H1 (cell line): ENCODE results near the gene C11orf98. TPM values are rescaled to one million over a fixed set of nuclear protein-coding genes. Genes with fewer than 3 reads are reported as not detected.

ENCODE experiments used
- CTCF ChIA-PET: fragments of 300-600 bp; sonication (Branson Sonifier 250); formaldehyde crosslinking; loops from one replicate; lab custom pipeline; 2021; ENCODE audit not compliant: partially characterized antibody; lab: Charles Lee
- POLR2A ChIA-PET: fragments of 300-600 bp; sonication (Branson Sonifier 250); formaldehyde crosslinking; loops from one replicate; lab custom pipeline; 2021; ENCODE audit warnings: inconsistent platforms; ENCODE audit not compliant: partially characterized antibody; lab: Charles Lee
- DNase-seq, 2 experiments: peaks; one replicate each; pipeline versions ENCODE4 v3.0.0 to v3.0.0-alpha.2; 2010 to 2022; ENCODE audit warnings: low spot score in 2 of 2, low read depth in 1 of 2, mixed read lengths in 1 of 2
- FAIRE-seq: peaks from 2 replicates; lab custom pipeline; 2011; peaks lifted over from hg19 to GRCh38; lab: Jason Lieb, UNC
- H2AFZ ChIP-seq: 2 replicates; pipeline ENCODE4 v1.8.1; 2012; ENCODE audit warnings: low read length, inconsistent platforms
- H2AK5ac ChIP-seq: 2 replicates; pipeline ENCODE4 v1.6.1; 2013; ENCODE audit warnings: low read depth, low read length
- H2BK120ac ChIP-seq: replicated peaks from 2 replicates; pipeline ENCODE3; 2013; ENCODE audit warnings: low read depth, low read length, inconsistent platforms
- H2BK12ac ChIP-seq: 2 replicates; pipeline ENCODE4 v1.6.1; 2013; ENCODE audit warnings: low read depth, low read length
- H2BK15ac ChIP-seq: 2 replicates; pipeline ENCODE4 v1.6.1; 2013; ENCODE audit warnings: low read length
- H2BK20ac ChIP-seq: 2 replicates; pipeline ENCODE4 v1.6.1; 2013; ENCODE audit warnings: low read length
- H2BK5ac ChIP-seq: 2 replicates; pipeline ENCODE4 v1.6.1; 2013; ENCODE audit warnings: low read depth, low read length
- H3K14ac ChIP-seq: 2 replicates; pipeline ENCODE4 v1.6.1; 2013; ENCODE audit warnings: inconsistent platforms; ENCODE audit not compliant: insufficient read length
- H3K18ac ChIP-seq: 2 replicates; pipeline ENCODE4 v1.6.1; 2013; ENCODE audit warnings: low read length; ENCODE audit errors: extremely low read depth
- H3K23ac ChIP-seq: 2 replicates; pipeline ENCODE4 v1.6.1; 2013; ENCODE audit warnings: inconsistent platforms; ENCODE audit not compliant: insufficient read length
- H3K23me2 ChIP-seq: 2 replicates; pipeline ENCODE4 v1.6.1; 2013; ENCODE audit warnings: low read depth, low read length
- H3K27ac ChIP-seq: 2 replicates; pipeline ENCODE4 v1.6.1; 2011; ENCODE audit warnings: low read depth, low read length, inconsistent platforms
- H3K27me3 ChIP-seq, 4 experiments: replicated peaks in 1 of 4; 1 replicate in 1 of 4; 2 replicates in 3 of 4; pipeline versions ENCODE4 v1.6.1 to v1.8.1; 2011 to 2013; ENCODE audit warnings: low read length in 3 of 4, mild to moderate bottlenecking in 3 of 4, inconsistent platforms in 2 of 4, mixed read lengths in 2 of 4, moderate library complexity in 1 of 4; ENCODE audit not compliant: control insufficient read depth in 3 of 4, insufficient read depth in 3 of 4; ENCODE audit errors: extremely low read depth in 1 of 4
- H3K36me3 ChIP-seq, 4 experiments: 2 replicates each; pipeline versions ENCODE4 v1.6.1 to v1.8.1; 2011 to 2013; ENCODE audit warnings: mild to moderate bottlenecking in 4 of 4, low read length in 3 of 4, moderate library complexity in 2 of 4, control low read depth in 1 of 4, inconsistent platforms in 1 of 4; ENCODE audit not compliant: insufficient read depth in 4 of 4, control insufficient read depth in 2 of 4
- H3K4ac ChIP-seq: replicated peaks from 2 replicates; pipeline ENCODE3; 2013; ENCODE audit warnings: low read length, low read depth, mixed read lengths, inconsistent platforms; ENCODE audit not compliant: insufficient read length
- H3K4me1 ChIP-seq, 4 experiments: replicated peaks in 1 of 4; 1 replicate in 1 of 4; 2 replicates in 3 of 4; pipeline versions ENCODE4 v1.6.1 to v1.8.1; 2011 to 2013; ENCODE audit warnings: low read length in 3 of 4, inconsistent platforms in 2 of 4, mixed read lengths in 1 of 4; ENCODE audit not compliant: insufficient read depth in 4 of 4, control insufficient read depth in 3 of 4
- H3K4me2 ChIP-seq, 2 experiments: 2 replicates each; pipeline versions ENCODE4 v1.6.1 to v1.8.1; 2011 to 2013; ENCODE audit warnings: low read depth in 2 of 2, low read length in 2 of 2, control low read depth in 1 of 2, inconsistent platforms in 1 of 2, mild to moderate bottlenecking in 1 of 2; ENCODE audit not compliant: insufficient read depth in 1 of 2
- H3K4me3 ChIP-seq, 4 experiments: fragments of 200-600, 300-600 bp in 1 of 4; sonication (generic), shearing (Covaris generic), sonication (Bioruptor Twin) in 1 of 4; 2 replicates each; pipeline versions ENCODE4 v1.5.1 to v1.8.1; 2011 to 2016; ENCODE audit warnings: low read length in 4 of 4, low read depth in 3 of 4, control low read depth in 2 of 4, inconsistent platforms in 2 of 4, mild to moderate bottlenecking in 2 of 4, mixed read lengths in 1 of 4, moderate library complexity in 1 of 4; ENCODE audit not compliant: insufficient read depth in 2 of 4; ENCODE audit errors: extremely low read depth in 1 of 4
- H3K56ac ChIP-seq: replicated peaks from 2 replicates; pipeline ENCODE3; 2013; ENCODE audit warnings: low read depth, mild to moderate bottlenecking, mixed read lengths, low read length, inconsistent platforms; ENCODE audit not compliant: insufficient read length
- H3K79me1 ChIP-seq: 2 replicates; pipeline ENCODE4 v1.6.1; 2013; ENCODE audit warnings: low read depth, low read length, control low read depth
- H3K79me2 ChIP-seq, 2 experiments: 2 replicates each; pipeline versions ENCODE4 v1.6.1 to v1.8.1; 2012 to 2013; ENCODE audit warnings: low read length in 2 of 2, mild to moderate bottlenecking in 2 of 2, inconsistent platforms in 1 of 2; ENCODE audit not compliant: insufficient read depth in 2 of 2, control insufficient read depth in 1 of 2
- H3K9ac ChIP-seq, 4 experiments: replicated peaks in 1 of 4; 1 replicate in 1 of 4; 2 replicates in 3 of 4; pipeline versions ENCODE4 v1.6.1 to v1.8.1; 2011 to 2013; ENCODE audit warnings: low read depth in 3 of 4, low read length in 3 of 4, control low read depth in 2 of 4, mild to moderate bottlenecking in 2 of 4, moderate library complexity in 2 of 4, inconsistent platforms in 1 of 4; ENCODE audit errors: extremely low read depth in 1 of 4
- H3K9me3 ChIP-seq, 2 experiments: 2 replicates each; pipeline versions ENCODE4 v1.6.1 to v1.8.1; 2012 to 2013; ENCODE audit warnings: mild to moderate bottlenecking in 2 of 2, moderate library complexity in 2 of 2, control low read depth in 1 of 2, inconsistent platforms in 1 of 2, low read depth in 1 of 2, low read length in 1 of 2, mixed read lengths in 1 of 2; ENCODE audit not compliant: insufficient read depth in 2 of 2
- H4K20me1 ChIP-seq, 2 experiments: replicated peaks in 1 of 2; 2 replicates each; pipeline versions ENCODE3 to v1.8.1; 2011 to 2013; ENCODE audit warnings: inconsistent platforms in 2 of 2, low read length in 2 of 2, mild to moderate bottlenecking in 1 of 2; ENCODE audit not compliant: insufficient read depth in 2 of 2, control insufficient read depth in 1 of 2
- H4K5ac ChIP-seq: 2 replicates; pipeline ENCODE4 v1.6.1; 2013; ENCODE audit warnings: low read length, low read depth, mixed read lengths, inconsistent platforms; ENCODE audit not compliant: insufficient read length
- H4K8ac ChIP-seq: 2 replicates; pipeline ENCODE4 v1.8.0; 2013; ENCODE audit warnings: mild to moderate bottlenecking, moderate library complexity, low read length, inconsistent platforms; ENCODE audit not compliant: insufficient read depth; ENCODE audit errors: extremely low read depth
- H4K91ac ChIP-seq: replicated peaks from 2 replicates; pipeline ENCODE3; 2013; ENCODE audit warnings: low read length, mixed read lengths, inconsistent platforms; ENCODE audit not compliant: insufficient read length
- ASH2L ChIP-seq: fragments of 200-600, 300-600 bp; sonication (generic); IDR thresholded peaks from one replicate; pipeline ENCODE4 v1.7.1; 2017; ENCODE audit warnings: low read length
- HDAC2 ChIP-seq, 2 experiments: fragments of 300-600 bp in 1 of 2; sonication (generic) in 1 of 2; IDR thresholded peaks; 2 replicates each; pipeline ENCODE4 v1.6.1; 2011 to 2012; ENCODE audit warnings: low read depth in 2 of 2, low read length in 2 of 2, mild to moderate bottlenecking in 2 of 2, moderate library complexity in 2 of 2, borderline replicate concordance in 1 of 2, inconsistent platforms in 1 of 2
- HDAC6 ChIP-seq: IDR thresholded peaks from one replicate; pipeline ENCODE4 v1.7.1; 2012; ENCODE audit warnings: low read depth, mild to moderate bottlenecking, inconsistent platforms, low read length, moderate library complexity
- KDM5A ChIP-seq: fragments of 200-600 bp; IDR thresholded peaks from 2 replicates; pipeline ENCODE4 v1.7.1; 2012; ENCODE audit warnings: mild to moderate bottlenecking, low read length, inconsistent platforms, mixed read lengths
- NRF1 ChIP-seq: IDR thresholded peaks from 2 replicates; pipeline ENCODE4 v1.6.1; 2011; ENCODE audit warnings: mild to moderate bottlenecking, low read depth, low read length, improper control_type of control experiment
- PHF8 ChIP-seq: fragments of 200-600 bp; sonication (generic); conservative IDR thresholded peaks from 2 replicates; pipeline ENCODE4 v1.7.1; 2012; ENCODE audit warnings: low read depth, mild to moderate bottlenecking, inconsistent platforms, low read length, moderate library complexity
- SIRT6 ChIP-seq: IDR thresholded peaks from one replicate; pipeline ENCODE4 v1.7.1; 2012; ENCODE audit warnings: low read length, inconsistent platforms
- TCF12 ChIP-seq: IDR thresholded peaks from 2 replicates; pipeline ENCODE4 v1.6.1; 2011; ENCODE audit warnings: low read depth, mild to moderate bottlenecking, low read length
- WGBS, 2 experiments: shearing (Covaris generic) in 1 of 2; methylation state at CpG; one replicate each; pipeline versions ENCODE4 v1.1.6 to v1.1.7; 2013 to 2015; ENCODE audit warnings: low lambda C conversion rate in 2 of 2, mixed read lengths in 2 of 2, inconsistent platforms in 1 of 2, low coverage in 1 of 2, missing lambda C conversion rate in 1 of 2; ENCODE audit not compliant: insufficient replicate concordance in 2 of 2, insufficient coverage in 1 of 2, insufficient read length in 1 of 2; ENCODE audit errors: extremely low coverage in 1 of 2, missing lambda C conversion rate in 1 of 2; 5-methylcytosine and 5-hydroxymethylcytosine counted together
- polyA plus RNA-seq, 7 experiments: library from polyadenylated mRNA; depleted of rRNA in 3 of 7; stranded (reverse) in 5 of 7; unstranded in 2 of 7; fragments of >200 nt in 5 of 7; fragments of 200-250 nt in 2 of 7; gene quantifications; 1 replicate in 5 of 7; 2 replicates in 1 of 7; 4 replicates in 1 of 7; pipeline versions ENCODE4 v1.2.1 to v1.2.3, GENCODE V29; 2011 to 2013; ENCODE audit warnings: missing spikeins in 2 of 7, mixed read lengths in 2 of 7
- total RNA-seq: library from RNA; stranded (reverse); fragmentation: NEBNext Ultra II Directional; extraction: Animal tissue kit (Norgen Biotek cat#: 25700); gene quantifications from 2 replicates; pipeline ENCODE4 v1.2.1, GENCODE V29; 2021
- TF ChIP-seq, protein P1 (sequence below): IDR thresholded peaks from 2 replicates; pipeline ENCODE4 v1.6.1; 2011; ENCODE audit warnings: low read length, improper control_type of control experiment

The C11orf98 gene
- total and polyA plus RNA-seq, 2 of the 8 experiments (the other 6 are each of a cell fraction or from before 2014, with no cell fraction given), result 68.0 to 171 TPM

DNA sequence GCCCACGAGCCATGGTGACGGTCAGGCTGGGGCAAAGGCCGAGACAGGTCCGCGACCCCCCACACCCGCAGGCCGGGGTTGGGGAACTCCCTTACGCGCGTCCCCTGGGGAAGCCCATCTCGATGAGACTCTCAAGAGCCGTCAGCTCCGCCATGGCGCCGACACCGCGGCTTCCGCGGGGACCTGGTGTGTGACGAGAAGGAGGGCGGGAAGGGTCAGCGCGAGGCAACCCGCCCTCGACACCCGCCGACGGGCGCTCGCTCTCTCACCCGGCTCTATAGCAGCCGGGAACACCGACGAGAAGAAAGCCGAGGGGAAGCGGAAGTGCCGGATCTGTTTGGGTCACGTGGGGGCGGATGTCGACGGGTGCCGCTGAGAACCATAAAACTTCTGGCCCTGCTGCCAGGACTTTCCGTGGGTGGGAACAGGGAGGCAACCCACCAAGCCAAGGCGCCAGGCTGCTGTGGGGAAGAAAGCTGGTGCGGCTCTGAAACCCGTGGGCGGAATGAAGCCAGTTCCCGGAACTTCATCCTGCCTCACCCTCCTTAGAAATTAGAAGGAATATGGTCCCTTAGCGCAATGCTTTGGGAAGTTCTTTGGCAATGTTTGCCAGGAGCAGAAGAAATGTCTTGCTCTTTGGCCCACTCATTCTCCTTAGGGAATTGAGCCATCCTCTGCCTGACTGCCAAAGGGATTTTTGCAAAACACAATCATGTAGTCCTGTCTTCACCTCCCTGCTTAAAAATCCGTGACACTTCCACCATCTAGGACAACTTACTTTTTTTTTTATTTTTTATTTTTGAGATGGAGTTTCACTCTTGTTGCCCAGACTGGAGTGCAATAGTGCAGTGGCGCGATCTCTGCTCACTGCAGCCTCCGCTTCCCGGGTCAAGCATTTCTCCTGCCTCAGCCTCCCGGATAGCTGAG, 14.0 kb upstream of the C11orf98 start, which contains the start of gene UBXN1:
Gene UBXN1 (minus strand): TSS at position 304 of the 927 bp plus-strand sequence. CDS start 150 bp downstream, at position 154.
- Histone ChIP-seq H3K79me2 (peaks cover 0 to 14% of the 10 kb centered on the region in 2 experiments; a peak in 2 of 4 replicates), H3K79me1 (peaks cover 2% of the 10 kb centered on the region), H4K5ac (peak within 1 kb of the TSS; percentile 44), H3K56ac (peak within 1 kb of the TSS; percentile 40), H2BK12ac (no peak within 1 kb of the TSS), H2AK5ac (no peak within 1 kb of the TSS), H3K27ac (peak within 1 kb of the TSS; percentile 68), H4K91ac (no peak within 1 kb of the TSS), H3K23ac (no peak within 1 kb of the TSS), H4K8ac (peak within 1 kb of the TSS; percentile 74), H3K9me3 (no peaks in the 10 kb centered on the region), H2BK20ac (no peak within 1 kb of the TSS), H2AFZ (peak within 1 kb of the TSS; percentile 93; the same call in 1 of the 2 replicates), H3K18ac (peak within 1 kb of the TSS; percentile 75; the same call in 1 of the 2 replicates), H2BK15ac (no peak within 1 kb of the TSS), H3K23me2 (peaks cover 3% of the 10 kb centered on the region; the same call in 1 of the 2 replicates), H3K4me2 (peak within 1 kb of the TSS; percentile 74 to 86), H3K27me3 (no peaks in the 10 kb centered on the region), H3K14ac (no peak within 1 kb of the TSS), H3K4me3 (peak within 1 kb of the TSS; percentile 78 to 98 (median 88)), H4K20me1 (peaks cover 0 to 1% of the 10 kb centered on the region in 2 experiments), H3K4ac (no peak within 1 kb of the TSS), H3K4me1 (peaks cover 2 to 8% (median 4%) of the 10 kb centered on the region in 4 experiments; a peak in 4 of 7 replicates), H2BK5ac (peak within 1 kb of the TSS; percentile 91), H3K36me3 (peaks cover 5 to 22% (median 7%) of the 10 kb centered on the region in 4 experiments; a peak in 5 of 8 replicates), H3K9ac (peak within 1 kb of the TSS; percentile 77 to 90 (median 88)), H2BK120ac (no peak within 1 kb of the TSS)
- 12% methylated on average over 53 of the region's 55 CpGs; no CpG with 5 or more reads in 1 of the 2 experiments for WGBS, 2 experiments
- ChIA-PET CTCF (interaction anchor here (0.6 to 8.2 kb wide), 6 partner anchors 8 to 28 kb away, joined by 3 to 114 read pairs (median 10); partner anchors contain the start of genes BSCL2, GNG3, LBHD1 and LRRN4CL), POLR2A (interaction anchor here (0.6 to 61.4 kb wide), 6 partner anchors 12 to 177 kb away, joined by 3 to 2041 read pairs (median 5); partner anchors contain the start of genes BSCL2, C11orf98, CSKMT and GANAB)
- FAIRE-seq (no peak), DNase-seq (peak in 1 of 2 experiments; percentile 88)
- TF ChIP-seq, protein P1, sequence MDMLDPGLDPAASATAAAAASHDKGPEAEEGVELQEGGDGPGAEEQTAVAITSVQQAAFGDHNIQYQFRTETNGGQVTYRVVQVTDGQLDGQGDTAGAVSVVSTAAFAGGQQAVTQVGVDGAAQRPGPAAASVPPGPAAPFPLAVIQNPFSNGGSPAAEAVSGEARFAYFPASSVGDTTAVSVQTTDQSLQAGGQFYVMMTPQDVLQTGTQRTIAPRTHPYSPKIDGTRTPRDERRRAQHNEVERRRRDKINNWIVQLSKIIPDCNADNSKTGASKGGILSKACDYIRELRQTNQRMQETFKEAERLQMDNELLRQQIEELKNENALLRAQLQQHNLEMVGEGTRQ, result peak; percentile 95
- no peak for TF ChIP-seq SIRT6
- TF ChIP-seq PHF8, result peak; percentile 79
- no peak for TF ChIP-seq TCF12
- TF ChIP-seq KDM5A, result peak; percentile 62; the same call in 1 of the 2 replicates
- peak in 1 of 2 experiments; percentile 81; a peak in 1 of 4 replicates for TF ChIP-seq HDAC2 (IDR thresholded peaks at IDR 0.05; ENCODE audit: borderline replicate concordance in 1 of 2, low read depth in 2 of 2, low read length in 2 of 2)
- TF ChIP-seq HDAC6, result no peak
- peak; percentile 58 for TF ChIP-seq ASH2L
- TF ChIP-seq NRF1, result no peak
